GM21576 (cell line): ENCODE results near the gene PRR5L.
"Not testable (repeated sequence)": the region's sequence is repeated elsewhere in the genome, so short reads cannot be mapped to it uniquely, and the experiment has no call there.

Source experiments
- ATAC-seq: cut with Tn5 transposase; IDR thresholded peaks from one replicate; pipeline ENCODE4 v1.9.1; 2021; ENCODE audit warnings: mild to moderate bottlenecking, moderate library complexity; ENCODE audit not compliant: unreplicated experiment

PRR5L gene

DNA sequence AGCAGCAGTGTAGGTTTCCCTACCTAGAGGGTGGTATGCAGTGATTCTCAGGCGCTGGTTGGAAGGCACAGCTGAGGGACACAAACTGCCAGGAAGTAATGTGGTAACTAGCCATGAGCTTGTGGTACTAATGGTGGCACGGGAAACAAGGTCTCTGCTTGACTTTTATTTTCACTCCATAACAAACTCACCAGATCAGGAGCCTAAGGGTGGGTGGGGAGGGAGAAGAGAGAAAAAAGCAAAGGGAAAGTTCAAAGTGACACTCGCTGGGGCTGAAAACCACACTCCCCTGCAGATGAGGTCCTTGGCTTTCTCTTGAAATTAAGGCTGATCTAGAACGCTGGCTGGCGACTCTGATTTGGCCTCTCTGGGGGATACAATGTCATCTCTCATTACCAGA is 192.0 kb downstream of the PRR5L start:
- ATAC-seq: peak; percentile 61

DNA sequence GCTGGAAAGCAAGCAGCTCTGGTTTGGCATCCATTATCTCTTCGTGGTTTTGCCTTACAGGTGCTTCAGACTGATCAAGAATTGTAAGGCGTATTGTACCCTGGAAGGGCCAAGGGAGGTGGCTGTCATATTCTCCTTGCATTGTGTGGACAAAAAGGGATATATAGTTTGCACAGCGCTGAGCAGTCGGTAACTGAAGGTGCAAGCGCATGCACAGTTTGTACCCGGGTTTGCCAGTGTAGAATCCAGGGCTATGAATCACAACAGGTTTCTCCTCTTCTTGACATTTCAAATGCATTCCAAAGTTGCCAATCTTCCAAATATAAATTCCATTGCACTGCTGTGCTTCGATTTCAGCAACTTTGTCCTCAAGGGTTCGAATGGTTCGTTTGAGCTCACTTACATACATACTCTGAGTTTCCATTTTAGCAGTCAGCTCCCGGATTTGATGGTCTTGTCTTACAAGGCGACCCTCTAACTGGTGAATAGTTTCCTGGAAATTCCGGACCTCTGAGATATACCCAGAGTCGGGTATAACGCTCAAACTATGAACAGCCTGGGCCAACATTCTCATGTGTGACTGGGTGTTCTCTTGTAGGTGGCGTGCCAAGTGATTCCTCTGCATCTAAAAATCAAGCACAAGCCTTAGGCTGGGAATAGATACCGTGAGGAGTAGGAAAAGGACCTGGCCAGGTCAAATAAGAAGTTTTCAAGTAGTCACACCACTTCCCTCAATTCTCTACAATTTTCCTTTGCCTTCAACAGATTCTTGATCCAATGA is 194.1 kb downstream of the PRR5L start:
- ATAC-seq: no peak

DNA sequence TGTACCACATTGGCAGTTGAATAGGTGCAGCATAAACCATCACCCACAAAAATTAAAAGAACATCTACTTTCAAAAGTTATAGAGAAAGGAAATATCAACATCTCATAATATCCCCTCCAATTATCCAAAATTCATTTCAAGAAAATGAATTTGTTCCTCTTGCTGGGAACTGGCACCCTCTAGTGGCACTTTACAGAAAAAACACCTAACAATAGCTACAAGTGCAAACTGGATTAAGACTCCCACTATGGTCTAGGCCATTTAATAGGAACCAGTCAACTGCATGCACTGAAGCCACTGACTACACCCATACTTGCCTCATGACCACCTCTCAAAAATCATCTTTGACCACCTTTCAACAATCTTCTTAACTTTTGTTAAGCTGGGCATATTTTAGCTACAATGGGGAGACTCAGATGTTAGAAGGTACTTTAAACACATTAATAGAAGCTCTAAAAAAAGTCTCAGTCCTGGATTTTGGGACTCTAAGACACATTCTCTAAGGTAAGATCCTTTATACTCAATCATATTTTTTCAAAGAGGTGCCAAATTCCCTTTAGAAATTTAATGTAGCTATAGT is 196.7 kb downstream of the PRR5L start:
- no peak for ATAC-seq

DNA sequence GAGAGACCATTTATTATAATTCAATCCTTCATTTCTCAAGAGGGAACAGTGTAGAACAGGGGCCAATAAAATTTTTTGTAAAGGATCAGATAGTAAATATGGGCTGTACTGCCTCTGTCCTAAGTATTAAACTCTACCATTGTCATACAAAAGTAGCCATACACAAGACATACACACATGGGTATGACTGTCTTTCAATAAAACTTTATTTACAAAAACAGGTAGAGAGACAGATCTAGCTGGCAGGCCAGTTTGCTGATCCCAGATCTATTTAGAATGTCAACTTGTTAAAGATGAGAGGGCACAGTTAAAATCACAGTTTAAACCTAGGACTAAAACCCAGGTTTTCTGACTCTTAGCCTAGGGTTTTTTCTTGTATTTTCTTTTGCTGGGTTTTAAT is 197.2 kb downstream of the PRR5L start:
- no peak for ATAC-seq

DNA sequence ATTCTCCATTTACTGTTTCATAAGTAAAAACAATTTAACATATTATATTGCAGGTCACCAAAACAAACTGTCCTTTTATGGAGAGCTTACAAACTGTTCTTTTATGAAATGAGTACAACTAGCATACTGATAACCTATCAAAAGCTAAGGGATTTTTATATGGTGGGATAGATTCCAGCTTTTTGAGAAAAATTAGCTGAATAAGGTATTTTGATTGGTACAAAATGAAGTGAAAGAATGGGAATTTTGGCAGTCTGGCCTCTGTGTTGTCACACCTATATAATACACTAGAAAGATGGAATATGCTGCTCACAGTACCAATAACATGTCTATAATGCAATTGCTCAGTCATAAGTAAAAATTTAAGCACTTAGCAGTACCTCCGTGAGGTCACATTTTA is 202.6 kb downstream of the PRR5L start:
- ATAC-seq: no peak

DNA sequence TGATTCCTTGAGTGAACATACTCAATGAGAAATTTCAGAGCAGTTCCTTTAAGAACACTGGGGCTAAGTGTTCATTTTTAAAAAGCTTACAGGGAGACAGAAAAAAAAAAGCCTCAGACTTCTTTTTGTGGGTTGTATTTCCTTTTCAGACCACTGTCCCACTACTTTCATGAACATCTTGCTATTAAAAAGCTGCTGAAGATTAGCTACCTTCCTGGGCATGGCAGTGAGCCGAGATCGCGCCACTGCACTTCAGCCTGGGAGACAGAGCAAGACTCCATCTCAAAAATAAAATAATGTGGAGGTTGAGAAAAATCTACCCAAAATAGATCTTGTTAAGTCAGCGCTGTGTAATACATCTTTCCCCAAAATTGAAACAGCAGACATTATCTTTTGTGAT is 203.2 kb downstream of the PRR5L start:
- ATAC-seq: no peak

DNA sequence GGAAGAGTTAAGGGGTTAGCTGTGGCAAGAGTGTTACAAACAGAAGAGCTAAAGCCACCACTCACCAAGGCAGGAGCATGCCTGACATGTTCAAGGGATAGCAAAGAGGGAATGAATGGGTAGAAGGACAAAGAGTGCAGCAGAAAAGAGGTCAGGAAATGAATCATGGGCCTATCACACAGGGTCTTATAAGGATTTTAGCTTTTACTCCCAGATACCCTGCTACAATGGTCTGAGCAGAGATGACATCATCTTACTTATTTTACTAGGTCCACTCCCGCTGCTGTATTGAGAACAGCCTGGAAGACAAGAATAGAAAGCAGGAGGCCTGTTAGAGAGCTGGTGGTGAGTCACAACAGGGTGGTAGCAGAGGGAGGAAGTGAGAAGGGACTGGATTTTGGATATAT is 204.2 kb downstream of the PRR5L start:
- peak; percentile 97 for ATAC-seq

DNA sequence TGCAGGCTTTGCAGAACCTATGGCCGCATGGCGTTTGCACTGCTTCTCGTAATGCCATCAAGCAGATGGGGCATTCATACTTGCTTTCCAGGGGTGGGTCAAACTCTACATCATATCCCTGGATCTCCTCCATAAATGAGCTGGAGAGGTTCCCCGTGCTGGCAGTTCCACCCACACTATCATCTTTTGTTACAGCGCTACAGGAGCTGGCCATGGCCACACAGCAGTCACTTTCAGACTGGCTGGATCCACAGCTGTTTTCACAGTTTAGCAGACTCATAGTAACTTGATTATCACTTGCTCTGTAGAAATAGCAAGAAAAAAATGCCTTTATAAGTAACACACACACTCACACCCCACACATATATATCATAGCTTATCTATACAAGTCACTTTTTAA is 205.1 kb downstream of the PRR5L start:
- ATAC-seq: no peak

DNA sequence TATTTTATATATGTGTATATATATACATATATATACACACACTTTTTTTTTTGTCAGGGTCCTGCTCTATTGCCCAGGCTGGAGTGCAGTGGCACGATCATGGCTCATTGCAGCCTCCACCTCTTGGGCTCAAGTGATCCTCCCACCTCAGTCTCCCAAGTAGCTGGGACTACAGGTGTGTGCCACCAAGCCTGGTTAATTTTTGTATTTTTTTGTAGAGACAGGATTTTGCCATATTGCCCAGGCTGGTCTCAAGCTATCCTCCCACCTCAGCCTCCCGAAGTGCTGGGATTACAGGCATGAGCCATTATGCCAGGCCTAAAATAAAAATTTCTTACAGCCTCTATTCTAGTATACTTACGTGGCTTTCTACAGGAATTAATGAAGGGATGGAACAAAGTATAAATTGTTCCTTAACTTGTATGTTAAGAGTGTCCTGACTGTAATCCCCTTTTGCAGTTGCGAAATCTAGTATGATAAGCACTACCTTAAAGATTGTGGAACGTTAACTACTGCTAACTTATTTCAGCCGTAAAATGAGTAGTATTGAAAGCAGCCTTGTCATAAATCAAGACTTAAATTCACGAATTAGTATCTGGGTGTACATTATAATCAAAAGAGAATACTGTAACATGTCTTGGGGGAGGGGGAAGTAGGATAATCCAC is 211.9 kb downstream of the PRR5L start:
- no peak for ATAC-seq

DNA sequence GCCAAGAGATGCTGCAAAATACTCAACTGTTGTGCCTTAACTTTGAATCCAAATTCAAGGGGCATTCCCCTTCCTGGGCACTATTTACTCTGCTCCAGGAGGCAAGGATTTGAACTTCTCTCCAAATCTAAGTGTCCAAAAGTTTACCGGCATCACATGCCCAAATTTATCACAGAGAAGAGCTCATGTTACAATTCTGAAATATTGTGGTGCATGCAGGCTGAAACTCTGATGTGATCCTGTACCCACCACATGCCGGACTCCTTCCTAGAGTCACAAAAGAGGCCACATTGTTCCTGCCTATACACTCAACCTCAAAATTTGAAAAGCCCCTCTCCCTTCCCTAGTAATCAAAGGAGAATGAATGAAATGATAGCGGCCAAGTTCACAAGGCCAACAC is 212.7 kb downstream of the PRR5L start:
- ATAC-seq: no peak

DNA sequence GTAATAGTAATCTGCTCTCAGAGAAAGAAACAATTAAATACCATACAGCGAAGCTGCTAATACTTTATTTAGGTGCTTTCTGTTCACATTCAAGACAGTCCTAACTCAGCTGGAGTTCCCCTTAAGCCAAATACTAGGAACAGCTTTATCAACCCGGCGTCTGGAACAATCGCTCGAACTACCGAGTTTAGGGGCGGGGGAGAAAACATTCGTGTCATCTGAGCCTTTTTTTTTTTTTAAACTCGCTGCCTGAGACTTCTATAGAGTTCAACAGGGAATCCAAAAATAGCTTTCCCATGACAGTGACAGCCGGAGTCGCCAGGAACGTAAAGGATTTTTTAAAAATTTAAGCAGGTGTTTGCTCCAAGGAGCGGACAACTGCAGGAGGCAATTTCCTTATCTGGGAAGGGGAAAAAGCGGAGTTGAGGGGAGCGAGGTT is 213.1 kb downstream of the PRR5L start:
- peak; percentile 19 for ATAC-seq

DNA sequence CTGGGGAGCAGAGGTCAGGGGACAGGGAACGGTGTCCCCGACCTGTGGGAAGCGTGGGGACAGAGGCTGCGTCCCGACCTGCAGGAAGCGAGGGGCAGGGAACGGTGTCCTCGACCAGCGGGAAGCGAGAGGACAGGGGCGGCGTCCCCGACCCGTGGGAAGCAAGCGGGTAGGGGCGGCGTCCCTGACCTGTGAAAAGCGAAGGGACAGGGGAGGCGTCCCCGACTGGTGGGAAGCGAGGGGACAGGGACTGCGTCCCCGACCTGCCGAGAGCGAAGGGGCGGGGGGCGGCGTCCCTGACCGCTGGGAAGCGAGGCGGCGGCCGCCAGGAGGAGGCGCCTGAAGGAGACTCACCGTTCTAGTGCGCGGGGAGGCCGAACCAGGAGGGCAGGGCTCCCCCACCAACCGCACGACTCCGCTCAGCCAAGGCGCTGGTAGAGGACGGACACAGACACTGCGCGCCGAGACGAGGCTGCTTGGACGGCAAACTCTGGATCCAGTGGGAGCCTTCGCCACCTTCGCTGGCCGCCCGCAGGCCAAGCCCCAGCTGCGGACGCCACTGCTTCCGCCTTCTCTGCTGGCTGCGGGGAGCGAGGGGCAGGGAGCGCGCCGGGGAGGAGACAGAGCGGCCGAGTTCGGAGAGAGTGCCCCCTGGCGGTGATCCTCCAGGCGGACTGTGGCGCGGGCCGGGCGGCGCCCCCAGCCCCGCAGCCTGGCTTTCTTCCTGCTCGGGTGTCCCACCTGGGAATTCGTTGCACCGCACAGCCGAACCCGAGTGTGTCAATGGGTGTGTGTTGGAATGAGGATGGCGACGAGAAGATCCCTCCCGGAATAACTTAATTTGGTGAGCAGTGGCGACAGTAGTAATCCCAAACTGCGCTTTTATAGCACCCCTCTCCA is 213.9 kb downstream of the PRR5L start, which contains the start of gene TRAF6:
TSS of gene TRAF6 (minus strand) at position 579 of the 900 bp plus-strand sequence. CDS start 8,757 bp downstream, outside the sequence.
- peak; percentile 96 for ATAC-seq

DNA sequence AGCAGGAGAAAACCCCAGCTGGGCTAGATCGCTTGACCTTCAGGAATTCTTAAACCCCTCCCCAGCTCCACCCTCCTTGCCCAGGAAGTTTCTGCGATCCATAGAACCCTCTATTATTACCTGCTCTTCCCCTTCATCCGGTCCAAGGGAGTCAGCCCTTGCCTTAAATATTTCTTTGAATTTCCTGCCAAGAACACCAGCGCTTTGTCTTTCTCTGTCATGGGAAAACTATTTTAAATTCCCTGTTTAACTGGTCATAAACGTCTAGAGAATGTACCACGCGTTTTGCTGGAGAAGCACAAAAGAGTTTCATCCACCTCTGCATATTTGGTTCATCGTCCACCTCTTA is 214.5 kb downstream of the PRR5L start:
- no peak for ATAC-seq

DNA sequence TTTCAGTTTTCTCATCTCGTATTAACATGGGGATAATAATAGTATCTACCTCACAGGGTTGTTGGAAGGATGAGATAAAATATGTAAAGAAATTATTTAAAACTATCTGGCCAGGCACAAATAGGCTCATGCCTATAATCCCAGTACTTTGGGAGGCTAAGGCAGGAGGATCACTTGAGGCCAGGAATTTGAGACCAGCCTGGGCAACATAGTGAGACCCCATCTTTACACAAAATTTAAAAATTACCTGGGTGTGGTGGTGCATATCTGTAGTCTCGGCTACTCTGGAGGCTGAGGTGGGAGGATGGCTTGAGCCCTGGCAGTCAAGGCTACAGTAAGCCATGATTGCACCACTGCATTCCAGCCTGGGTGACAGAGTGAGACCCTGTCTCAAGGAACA is 215.0 kb downstream of the PRR5L start:
- ATAC-seq: not testable (repeated sequence)

DNA sequence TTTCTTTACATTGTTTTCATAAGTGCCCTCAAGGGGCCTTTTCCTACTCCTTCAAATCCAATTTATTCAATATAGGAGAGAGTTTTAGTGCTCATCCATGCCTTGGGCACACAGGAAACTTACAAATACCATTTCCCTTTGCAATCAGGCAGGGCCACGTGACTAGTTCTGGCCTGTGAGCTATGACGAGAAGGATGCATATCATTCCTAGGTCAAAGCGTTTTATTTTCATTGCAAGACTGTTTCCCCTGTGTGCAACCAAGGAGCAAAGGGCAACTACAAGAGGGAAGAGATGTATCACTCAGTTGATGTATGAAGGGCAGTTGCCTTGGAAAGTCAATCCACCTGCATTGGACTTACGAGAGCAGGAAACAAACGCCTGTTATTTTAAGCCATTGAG is 215.9 kb downstream of the PRR5L start:
- ATAC-seq: no peak

DNA sequence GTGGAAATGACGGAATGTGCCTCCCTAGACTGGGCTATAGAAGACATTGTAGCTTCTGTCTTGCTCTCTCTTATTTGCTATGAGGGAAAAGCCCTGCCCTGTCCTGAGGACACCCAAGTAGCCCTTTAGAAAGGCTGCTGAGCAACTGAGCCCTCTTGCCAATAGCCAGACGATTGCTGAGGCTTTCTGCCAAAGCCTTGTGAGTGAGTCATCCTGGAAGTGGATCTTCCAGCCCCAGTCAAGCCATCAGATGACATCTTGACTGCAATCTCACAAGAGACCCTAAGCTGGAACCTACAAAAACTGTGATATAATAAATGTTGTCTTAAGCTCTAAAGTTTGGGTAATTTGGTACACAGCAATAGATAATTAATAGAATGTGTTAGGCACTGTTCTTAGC is 217.9 kb downstream of the PRR5L start:
- ATAC-seq: no peak
